Measurements from ENCODE around the gene VWA8.
"Not testable (repeated sequence)": the region's sequence is repeated elsewhere in the genome, so short reads cannot be mapped to it uniquely, and the experiment has no call there.

The VWA8 gene

GRCh38 chr13:41545432-41545707, 415.5 kb downstream of the VWA8 start:
- H3K27me3 ChIP-seq (ENCODE audit: low read depth, low read length), result no peaks in the 10 kb centered on the region
- H3K36me3 ChIP-seq (replicated peaks; ENCODE audit: low read depth, low read length), result no peaks in the 10 kb centered on the region
- H2AFZ ChIP-seq (ENCODE audit: low read depth, low read length), result no peak overlapping the region
- H3K9me3 ChIP-seq (ENCODE audit: insufficient read depth, low read length), result no peaks in the 10 kb centered on the region
- no peak overlapping the region for H3K27ac ChIP-seq (ENCODE audit: low read length)
- no peak overlapping the region for H3K4me2 ChIP-seq (ENCODE audit: low read length)
- TF ChIP-seq EZH2phosphoT487 (IDR thresholded peaks at IDR 0.05; ENCODE audit: low read depth), result no peak
- TF ChIP-seq, protein P1, sequence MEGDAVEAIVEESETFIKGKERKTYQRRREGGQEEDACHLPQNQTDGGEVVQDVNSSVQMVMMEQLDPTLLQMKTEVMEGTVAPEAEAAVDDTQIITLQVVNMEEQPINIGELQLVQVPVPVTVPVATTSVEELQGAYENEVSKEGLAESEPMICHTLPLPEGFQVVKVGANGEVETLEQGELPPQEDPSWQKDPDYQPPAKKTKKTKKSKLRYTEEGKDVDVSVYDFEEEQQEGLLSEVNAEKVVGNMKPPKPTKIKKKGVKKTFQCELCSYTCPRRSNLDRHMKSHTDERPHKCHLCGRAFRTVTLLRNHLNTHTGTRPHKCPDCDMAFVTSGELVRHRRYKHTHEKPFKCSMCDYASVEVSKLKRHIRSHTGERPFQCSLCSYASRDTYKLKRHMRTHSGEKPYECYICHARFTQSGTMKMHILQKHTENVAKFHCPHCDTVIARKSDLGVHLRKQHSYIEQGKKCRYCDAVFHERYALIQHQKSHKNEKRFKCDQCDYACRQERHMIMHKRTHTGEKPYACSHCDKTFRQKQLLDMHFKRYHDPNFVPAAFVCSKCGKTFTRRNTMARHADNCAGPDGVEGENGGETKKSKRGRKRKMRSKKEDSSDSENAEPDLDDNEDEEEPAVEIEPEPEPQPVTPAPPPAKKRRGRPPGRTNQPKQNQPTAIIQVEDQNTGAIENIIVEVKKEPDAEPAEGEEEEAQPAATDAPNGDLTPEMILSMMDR (IDR thresholded peaks at IDR 0.05; ENCODE audit: low read depth, low read length), result no peak
- no peaks in the 10 kb centered on the region for H4K20me1 ChIP-seq (ENCODE audit: insufficient read depth, low read length)
- no peak overlapping the region for H3K9ac ChIP-seq (ENCODE audit: low read length)
- H3K79me2 ChIP-seq (ENCODE audit: low read length), result no peaks in the 10 kb centered on the region
- H3K4me1 ChIP-seq (ENCODE audit: low read length), result no peaks in the 10 kb centered on the region
- no peak overlapping the region for H3K4me3 ChIP-seq (ENCODE audit: low read length)

GRCh38 chr13:41543664-41544300, 417.1 kb downstream of the VWA8 start:
- H3K27ac ChIP-seq (ENCODE audit: low read length), result no peak overlapping the region
- no peaks in the 10 kb centered on the region for H3K36me3 ChIP-seq (replicated peaks; ENCODE audit: low read depth, low read length)
- no peak overlapping the region for H2AFZ ChIP-seq (ENCODE audit: low read depth, low read length)
- H3K4me1 ChIP-seq (ENCODE audit: low read length), result no peaks in the 10 kb centered on the region
- no peak overlapping the region for H3K4me3 ChIP-seq (ENCODE audit: low read length)
- no peaks in the 10 kb centered on the region for H3K79me2 ChIP-seq (ENCODE audit: low read length)
- no peaks in the 10 kb centered on the region for H3K27me3 ChIP-seq (ENCODE audit: low read depth, low read length)
- no peaks in the 10 kb centered on the region for H3K9me3 ChIP-seq (ENCODE audit: insufficient read depth, low read length)
- no peaks in the 10 kb centered on the region for H4K20me1 ChIP-seq (ENCODE audit: insufficient read depth, low read length)
- H3K4me2 ChIP-seq (ENCODE audit: low read length), result no peak overlapping the region
- no peak overlapping the region for H3K9ac ChIP-seq (ENCODE audit: low read length)
- TF ChIP-seq, protein P1 (IDR thresholded peaks at IDR 0.05; ENCODE audit: low read depth, low read length), result no peak
- TF ChIP-seq EZH2phosphoT487 (IDR thresholded peaks at IDR 0.05; ENCODE audit: low read depth), result no peak

- not testable (repeated sequence) for H3K9ac ChIP-seq (ENCODE audit: low read length); H3K27ac ChIP-seq (ENCODE audit: low read length); H3K9me3 ChIP-seq (ENCODE audit: insufficient read depth, low read length); H3K4me2 ChIP-seq (ENCODE audit: low read length); H3K27me3 ChIP-seq (ENCODE audit: low read depth, low read length); H3K4me1 ChIP-seq (ENCODE audit: low read length); H3K4me3 ChIP-seq (ENCODE audit: low read length); H4K20me1 ChIP-seq (ENCODE audit: insufficient read depth, low read length); H3K79me2 ChIP-seq (ENCODE audit: low read length); H2AFZ ChIP-seq (ENCODE audit: low read depth, low read length); H3K36me3 ChIP-seq (replicated peaks; ENCODE audit: low read depth, low read length)
Observed at GRCh38 chr13:41542799-41543198, 418.1 kb downstream of the VWA8 start.

DNA sequence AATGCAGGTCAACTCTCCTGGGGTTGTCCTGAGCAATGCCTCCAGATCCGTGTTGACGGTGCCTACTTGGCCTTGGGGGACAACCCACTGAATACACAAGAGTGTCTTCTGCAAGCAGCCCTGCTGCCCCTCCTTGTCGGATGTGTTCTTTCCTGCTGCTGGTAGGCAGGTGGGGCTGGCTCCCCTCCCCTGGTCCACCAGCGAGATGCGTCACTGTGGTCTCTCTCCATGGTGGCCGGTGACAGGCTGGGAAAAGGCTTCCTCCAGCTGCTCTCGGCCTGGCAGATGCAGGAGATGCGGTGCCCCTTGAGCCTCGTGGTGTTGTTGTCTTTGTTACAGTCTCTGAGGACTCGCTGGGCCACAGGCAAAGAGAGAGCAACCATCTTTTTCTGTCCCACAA, 418.6 kb downstream of the VWA8 start:
- Histone ChIP-seq H3K4me3 (ENCODE audit: low read length) (no peak overlapping the region), H3K9ac (ENCODE audit: low read length) (no peak overlapping the region), H4K20me1 (ENCODE audit: insufficient read depth, low read length) (no peaks in the 10 kb centered on the region), H3K79me2 (ENCODE audit: low read length) (no peaks in the 10 kb centered on the region), H3K4me2 (ENCODE audit: low read length) (no peak overlapping the region), H3K4me1 (ENCODE audit: low read length) (no peaks in the 10 kb centered on the region), H3K9me3 (ENCODE audit: insufficient read depth, low read length) (no peaks in the 10 kb centered on the region), H3K36me3 (replicated peaks; ENCODE audit: low read depth, low read length) (no peaks in the 10 kb centered on the region), H3K27me3 (ENCODE audit: low read depth, low read length) (no peaks in the 10 kb centered on the region), H3K27ac (ENCODE audit: low read length) (no peak overlapping the region), H2AFZ (ENCODE audit: low read depth, low read length) (no peak overlapping the region)
- no peak for TF ChIP-seq EZH2phosphoT487 (IDR thresholded peaks at IDR 0.05; ENCODE audit: low read depth)
- TF ChIP-seq, protein P1 (IDR thresholded peaks at IDR 0.05; ENCODE audit: low read depth, low read length), result no peak

Data from OCI-LY3 (cell line).